Transverse colon (tissue), 4 donors: ENCODE measurements around the gene ZNF444.

Experiments used
- CTCF ChIP-seq, 5 experiments: fragments of 200-600 bp in 3 of 5; fragments of 450-650 bp in 2 of 5; sonication (generic) in 3 of 5; IDR thresholded peaks; 1 replicate in 2 of 5; 2 replicates in 3 of 5; pipeline ENCODE4 v1.5.1; 2016 to 2017; ENCODE audit warnings: antibody characterized with exemption in 5 of 5, inconsistent platforms in 3 of 5, mild to moderate bottlenecking in 2 of 5, moderate library complexity in 1 of 5
- POLR2AphosphoS5 ChIP-seq, 3 donors: sonication (generic); formaldehyde crosslinking; IDR thresholded peaks; one replicate each; pipeline ENCODE4 v1.6.1; 2016; ENCODE audit warnings: antibody characterized with exemption in 3 of 3

DNA sequence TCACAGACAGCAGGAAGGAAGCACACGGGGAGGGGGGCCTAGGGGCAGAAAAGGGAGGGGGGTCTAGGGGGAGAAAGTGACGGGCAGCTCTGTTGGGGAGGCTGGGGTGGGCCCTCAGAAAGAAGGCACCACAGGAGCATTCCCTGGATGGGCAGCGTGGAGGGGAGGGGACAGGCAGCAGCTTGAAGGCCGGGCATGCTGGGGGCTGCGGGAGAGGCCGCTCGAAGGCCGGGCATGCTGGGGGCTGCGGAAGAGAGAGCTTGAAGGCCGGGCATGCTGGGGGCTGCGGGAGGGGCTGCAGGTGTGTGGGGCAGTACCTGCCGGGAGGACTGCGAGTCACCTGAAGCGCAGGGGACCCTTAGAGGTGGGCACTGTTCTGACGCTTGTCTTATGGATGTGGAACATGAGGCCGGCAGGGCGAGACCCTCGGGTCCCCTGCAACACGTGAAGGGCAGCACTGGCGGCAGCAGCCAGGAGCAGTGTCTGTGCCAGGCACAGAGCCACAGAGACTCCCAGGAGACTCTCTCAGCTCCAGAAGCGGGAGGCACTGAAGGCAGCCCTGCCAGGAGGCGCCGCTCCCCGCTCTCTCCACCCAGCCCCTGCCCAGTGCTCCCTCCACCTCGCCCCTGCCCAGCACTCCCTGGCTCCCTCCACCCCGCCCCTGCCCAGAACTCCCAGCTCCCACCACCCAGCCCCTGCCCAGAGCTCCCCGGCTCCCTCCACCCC is 33.3 kb upstream of the ZNF444 start:
- TF ChIP-seq POLR2AphosphoS5 (IDR thresholded peaks at IDR 0.05) (no peak), CTCF (IDR thresholded peaks at IDR 0.05) (no peak)
